Type B pancreatic cell (in vitro differentiated cells): ENCODE data around the gene GRID2. TPM values are rescaled to one million over a fixed set of nuclear protein-coding genes. Genes with fewer than 3 reads are reported as not detected.

Experiments
- DNase-seq: peaks from one replicate; pipeline ENCODE4 v3.0.0; 2021; ENCODE audit warnings: mixed read lengths; ENCODE audit not compliant: unreplicated experiment; ENCODE audit errors: extremely low spot score
- H3K27ac Mint-ChIP-seq: 2 replicates; pipeline ENCODE4 v1.8.0; 2021; ENCODE audit warnings: mild to moderate bottlenecking, mixed read lengths
- H3K27me3 Mint-ChIP-seq: 2 replicates; pipeline ENCODE4 v1.8.0; 2021; ENCODE audit warnings: mixed read lengths
- H3K36me3 Mint-ChIP-seq: 2 replicates; pipeline ENCODE4 v1.8.0; 2021; ENCODE audit warnings: mixed read lengths
- H3K4me1 Mint-ChIP-seq: one replicate; pipeline ENCODE4 v1.8.0; 2021; ENCODE audit warnings: mixed read lengths; ENCODE audit not compliant: unreplicated experiment
- H3K4me3 Mint-ChIP-seq: 2 replicates; pipeline ENCODE4 v1.8.0; 2021; ENCODE audit warnings: mild to moderate bottlenecking, mixed read lengths
- H3K9me3 Mint-ChIP-seq: 2 replicates; pipeline ENCODE4 v1.8.0; 2021; ENCODE audit warnings: mixed read lengths
- CTCF ChIP-seq: fragments of 200-600 bp; sonication (generic); conservative IDR thresholded peaks from 2 replicates; pipeline ENCODE4 v1.5.0; 2021; ENCODE audit warnings: antibody characterized with exemption, mild to moderate bottlenecking
- total RNA-seq: library from RNA; stranded (reverse); gene quantifications from 2 replicates; pipeline ENCODE4 v1.2.1, GENCODE V29; 2021; ENCODE audit warnings: low replicate concordance

GRID2 gene
- total RNA-seq, 1 donor from 2014 or later, result 1.7 TPM

DNA sequence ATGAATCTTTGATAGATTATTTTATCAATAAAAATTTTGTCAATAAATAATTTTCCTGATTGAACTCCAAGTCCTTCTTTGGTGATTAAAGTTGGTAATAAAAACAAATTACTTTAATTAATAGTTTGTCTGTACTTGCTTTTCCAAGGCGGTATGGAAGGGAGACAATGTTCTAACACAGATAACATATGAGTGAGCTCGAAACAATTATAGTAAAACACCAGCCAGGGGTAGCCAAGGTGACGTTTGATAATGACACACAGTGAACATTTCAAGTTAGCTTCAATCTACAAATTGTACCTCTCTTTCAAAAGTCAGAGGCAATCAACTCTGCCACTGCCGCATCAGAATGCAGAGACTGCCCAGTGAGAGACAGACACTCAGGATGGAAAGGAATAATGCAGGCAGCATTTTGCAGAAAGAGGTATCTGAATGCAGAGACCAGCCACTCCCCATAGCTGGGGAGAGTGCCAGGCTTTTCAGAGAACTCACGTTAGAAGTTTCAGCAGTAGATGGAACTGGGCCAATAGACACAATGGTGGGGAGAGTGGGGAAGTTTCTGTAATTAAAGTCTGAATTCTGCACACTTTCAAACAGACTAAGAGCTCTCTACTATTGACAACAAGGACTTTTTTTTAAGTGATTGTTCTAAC, 1506.7 kb downstream of the GRID2 start:
- Mint-ChIP-seq H3K27ac (no peak overlapping the region), H3K4me1 (no peaks in the 10 kb centered on the region), H3K36me3 (no peaks in the 10 kb centered on the region), H3K9me3 (no peaks in the 10 kb centered on the region), H3K27me3 (peaks cover 43% of the 10 kb centered on the region), H3K4me3 (no peak overlapping the region)
- no peak for DNase-seq
- no peak for TF ChIP-seq CTCF

DNA sequence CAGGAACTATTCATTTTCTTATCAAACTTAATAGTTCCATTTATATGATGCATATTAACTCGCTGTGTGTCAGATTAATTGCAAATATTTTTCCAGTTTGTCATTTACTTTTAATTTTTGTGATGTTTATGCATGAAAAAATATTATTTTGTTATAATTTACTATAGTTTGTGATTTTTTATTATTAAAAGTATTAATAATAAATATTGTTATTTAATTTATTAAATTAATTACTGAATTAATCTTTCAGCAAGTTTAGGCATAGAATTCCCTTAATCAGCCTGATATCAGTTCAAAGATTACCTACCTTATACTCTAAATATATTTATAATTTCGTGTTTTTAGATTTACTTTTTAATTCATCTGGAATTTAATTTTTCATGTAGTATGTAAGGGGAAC, 1509.3 kb downstream of the GRID2 start:
- no peaks in the 10 kb centered on the region for H3K36me3 Mint-ChIP-seq
- DNase-seq, result no peak
- peaks cover 46% of the 10 kb centered on the region for H3K27me3 Mint-ChIP-seq
- H3K4me3 Mint-ChIP-seq, result no peak overlapping the region
- no peak overlapping the region for H3K27ac Mint-ChIP-seq
- no peaks in the 10 kb centered on the region for H3K9me3 Mint-ChIP-seq
- TF ChIP-seq CTCF, result no peak
- no peaks in the 10 kb centered on the region for H3K4me1 Mint-ChIP-seq

GRCh38 chr4:93814141-93814540, 1510.4 kb downstream of the GRID2 start:
- Mint-ChIP-seq H3K27ac (no peak overlapping the region), H3K9me3 (no peaks in the 10 kb centered on the region), H3K27me3 (peaks cover 49% of the 10 kb centered on the region), H3K4me3 (no peak overlapping the region), H3K4me1 (no peaks in the 10 kb centered on the region), H3K36me3 (no peaks in the 10 kb centered on the region)
- TF ChIP-seq CTCF, result no peak
- DNase-seq, result no peak

- Mint-ChIP-seq H3K36me3 (no peaks in the 10 kb centered on the region), H3K4me1 (no peaks in the 10 kb centered on the region), H3K27me3 (peaks cover 48% of the 10 kb centered on the region), H3K9me3 (no peaks in the 10 kb centered on the region), H3K4me3 (no peak overlapping the region), H3K27ac (no peak overlapping the region)
- TF ChIP-seq CTCF, result no peak
- no peak for DNase-seq
These were observed 1511.0 kb downstream of the GRID2 start for GRCh38 chr4:93814722-93815121.
